ENCODE measurements around the gene DIAPH2.

- TF ChIP-seq, protein P1, sequence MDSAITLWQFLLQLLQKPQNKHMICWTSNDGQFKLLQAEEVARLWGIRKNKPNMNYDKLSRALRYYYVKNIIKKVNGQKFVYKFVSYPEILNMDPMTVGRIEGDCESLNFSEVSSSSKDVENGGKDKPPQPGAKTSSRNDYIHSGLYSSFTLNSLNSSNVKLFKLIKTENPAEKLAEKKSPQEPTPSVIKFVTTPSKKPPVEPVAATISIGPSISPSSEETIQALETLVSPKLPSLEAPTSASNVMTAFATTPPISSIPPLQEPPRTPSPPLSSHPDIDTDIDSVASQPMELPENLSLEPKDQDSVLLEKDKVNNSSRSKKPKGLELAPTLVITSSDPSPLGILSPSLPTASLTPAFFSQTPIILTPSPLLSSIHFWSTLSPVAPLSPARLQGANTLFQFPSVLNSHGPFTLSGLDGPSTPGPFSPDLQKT (IDR thresholded peaks at IDR 0.05; ENCODE audit: borderline replicate concordance, low read depth, low read length): no peak
- TF ChIP-seq ZNF214 (tag by site-specific recombination; IDR thresholded peaks at IDR 0.05; ENCODE audit: borderline replicate concordance) (no peak), CTCF (tag by site-specific recombination; IDR thresholded peaks at IDR 0.05) (no peak), ZNF223 (tag by site-specific recombination; IDR thresholded peaks at IDR 0.05) (no peak), ZNF10 (tag by site-specific recombination; IDR thresholded peaks at IDR 0.05) (no peak), SP2 (tag by site-specific recombination; IDR thresholded peaks at IDR 0.05) (no peak), ZNF24 (tag by site-specific recombination; IDR thresholded peaks at IDR 0.05) (no peak), ZNF549 (tag by site-specific recombination; IDR thresholded peaks at IDR 0.05) (no peak), ZNF174 (tag by site-specific recombination; IDR thresholded peaks at IDR 0.05) (no peak), YY2 (tag by site-specific recombination; IDR thresholded peaks at IDR 0.05) (no peak)
- TF ChIP-seq, protein P2, sequence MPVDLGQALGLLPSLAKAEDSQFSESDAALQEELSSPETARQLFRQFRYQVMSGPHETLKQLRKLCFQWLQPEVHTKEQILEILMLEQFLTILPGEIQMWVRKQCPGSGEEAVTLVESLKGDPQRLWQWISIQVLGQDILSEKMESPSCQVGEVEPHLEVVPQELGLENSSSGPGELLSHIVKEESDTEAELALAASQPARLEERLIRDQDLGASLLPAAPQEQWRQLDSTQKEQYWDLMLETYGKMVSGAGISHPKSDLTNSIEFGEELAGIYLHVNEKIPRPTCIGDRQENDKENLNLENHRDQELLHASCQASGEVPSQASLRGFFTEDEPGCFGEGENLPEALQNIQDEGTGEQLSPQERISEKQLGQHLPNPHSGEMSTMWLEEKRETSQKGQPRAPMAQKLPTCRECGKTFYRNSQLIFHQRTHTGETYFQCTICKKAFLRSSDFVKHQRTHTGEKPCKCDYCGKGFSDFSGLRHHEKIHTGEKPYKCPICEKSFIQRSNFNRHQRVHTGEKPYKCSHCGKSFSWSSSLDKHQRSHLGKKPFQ (tag by site-specific recombination; IDR thresholded peaks at IDR 0.05): no peak
Observed at GRCh38 chrX:97314345-97314744, 629.7 kb downstream of the DIAPH2 start.

All from HEK293 (cell line).